GM12878 (cell line): ENCODE measurements around the gene F13A1. TPM values are rescaled to one million over a fixed set of nuclear protein-coding genes. Genes with fewer than 3 reads are reported as not detected.
A peak's percentile ranks its signal among the peaks of the same experiment; 100 is the strongest.

ENCODE experiments used
- ATAC-seq: fragments of 200-7000 bp; cut with Tn5 transposase; 3 replicates; pipeline ENCODE4 v1.9.1; 2020; ENCODE audit warnings: mild to moderate bottlenecking, moderate library complexity
- BruUV-seq: library from RNA; stranded (reverse); fragments of 400-500 nt; replicated peaks from 2 replicates; lab custom pipeline; 2021; lab: Mats Ljungman, UMichigan
- CTCF ChIA-PET: fragments of 300-600 bp; sonication (Branson Sonifier 250); formaldehyde crosslinking; extraction: SDS; loops from one replicate; lab custom pipeline; 2021; ENCODE audit warnings: inconsistent platforms; lab: Yijun Ruan, JAX
- POLR2A ChIA-PET: fragments of 350-600 bp; formaldehyde crosslinking; extraction: SDS; loops from one replicate; lab custom pipeline; 2021; ENCODE audit warnings: inconsistent platforms; lab: Charles Lee
- RAD21 ChIA-PET: fragments of 300-600 bp; sonication (Branson Sonifier 250); formaldehyde crosslinking; loops from one replicate; lab custom pipeline; 2023; ENCODE audit warnings: antibody characterized with exemption; ENCODE audit not compliant: unreplicated experiment; lab: Charles Lee
- SMC1A ChIA-PET: fragments of 300-600 bp; sonication (Branson Sonifier 250); formaldehyde crosslinking; loops from one replicate; lab custom pipeline; 2023; ENCODE audit not compliant: unreplicated experiment, uncharacterized antibody; lab: Charles Lee
- DNase-seq: peaks from one replicate; pipeline ENCODE4 v3.0.0-alpha.2; 2011; ENCODE audit warnings: low read depth, low spot score
- FAIRE-seq: peaks from 3 replicates; lab custom pipeline; 2011; peaks lifted over from hg19 to GRCh38; lab: Jason Lieb, UNC
- H2AFZ ChIP-seq: 2 replicates; pipeline ENCODE4 v1.6.0; 2011; ENCODE audit warnings: low read depth, low read length, control low read depth; ENCODE audit not compliant: control insufficient read depth
- H3K27ac ChIP-seq: 2 replicates; pipeline ENCODE4 v1.5.1; 2011; ENCODE audit warnings: control low read depth; ENCODE audit not compliant: control insufficient read depth, insufficient read depth
- H3K27me3 ChIP-seq, 2 experiments: replicated peaks in 1 of 2; 2 replicates each; pipeline versions ENCODE4 v1.6.0 to v1.6.1; 2011; ENCODE audit warnings: low read length in 1 of 2; ENCODE audit not compliant: control insufficient read depth in 2 of 2, insufficient read depth in 2 of 2
- H3K36me3 ChIP-seq, 2 experiments: 2 replicates each; pipeline ENCODE4 v1.5.1; 2011; ENCODE audit warnings: low read length in 1 of 2; ENCODE audit not compliant: control insufficient read depth in 2 of 2, insufficient read depth in 2 of 2
- H3K4me1 ChIP-seq: 2 replicates; pipeline ENCODE4 v1.6.1; 2011; ENCODE audit warnings: mild to moderate bottlenecking, low read length, moderate library complexity, mixed read lengths; ENCODE audit not compliant: control insufficient read depth, insufficient read depth
- H3K4me2 ChIP-seq: 2 replicates; pipeline ENCODE4 v1.6.0; 2011; ENCODE audit warnings: control low read depth; ENCODE audit not compliant: control insufficient read depth, insufficient read depth
- H3K4me3 ChIP-seq: fragments of 200-600 bp; sonication (generic); 2 replicates; pipeline ENCODE4 v1.5.1; 2016
- H3K79me2 ChIP-seq: 2 replicates; pipeline ENCODE4 v1.6.0; 2011; ENCODE audit warnings: low read length; ENCODE audit not compliant: control insufficient read depth, insufficient read depth
- H3K9ac ChIP-seq: 2 replicates; pipeline ENCODE4 v1.8.0; 2011; ENCODE audit warnings: low read length, control low read depth, mixed read lengths; ENCODE audit not compliant: control insufficient read depth, insufficient read depth
- H3K9me3 ChIP-seq: replicated peaks from 3 replicates; pipeline ENCODE4 v1.5.1; 2011; ENCODE audit warnings: mild to moderate bottlenecking, low read length; ENCODE audit not compliant: control insufficient read depth, insufficient read depth
- H4K20me1 ChIP-seq: 2 replicates; pipeline ENCODE4 v1.6.0; 2011; ENCODE audit not compliant: control insufficient read depth, insufficient read depth
- NRF1 ChIP-seq: conservative IDR thresholded peaks from 2 replicates; pipeline ENCODE4 v1.6.1; 2011; ENCODE audit warnings: mild to moderate bottlenecking, low read depth, low read length, improper control_type of control experiment
- POLR2AphosphoS5 ChIP-seq: IDR thresholded peaks from 2 replicates; pipeline ENCODE4 v1.6.1; 2011; ENCODE audit warnings: mild to moderate bottlenecking, low read length, inconsistent platforms
- RUNX3 ChIP-seq: IDR thresholded peaks from 2 replicates; pipeline ENCODE4 v1.6.1; 2012; ENCODE audit warnings: low read length, inconsistent platforms
- SPI1 ChIP-seq: IDR thresholded peaks from 2 replicates; pipeline ENCODE4 v1.6.1; 2011; ENCODE audit warnings: low read depth, mild to moderate bottlenecking, low read length, moderate library complexity, borderline replicate concordance; ENCODE audit not compliant: insufficient read depth
- SRF ChIP-seq, 2 experiments: IDR thresholded peaks; 2 replicates each; pipeline ENCODE4 v1.6.1; 2011; ENCODE audit warnings: low read depth in 2 of 2, low read length in 2 of 2, mild to moderate bottlenecking in 1 of 2, moderate library complexity in 1 of 2
- STAT3 ChIP-seq: IDR thresholded peaks from 2 replicates; pipeline ENCODE4 v1.6.1; 2011; ENCODE audit warnings: low read depth, low read length, improper control_type of control experiment
- ZNF24 ChIP-seq: fragments of 450-650 bp; IDR thresholded peaks from 2 replicates; pipeline ENCODE4 v1.6.1; 2017; ENCODE audit warnings: antibody characterized with exemption, mild to moderate bottlenecking
- ZNF622 ChIP-seq: fragments of 450-650 bp; IDR thresholded peaks from 2 replicates; pipeline ENCODE4 v1.6.1; 2017; ENCODE audit warnings: mild to moderate bottlenecking, inconsistent platforms
- WGBS: methylation state at CpG from one replicate; pipeline ENCODE4 v1.1.6; 2016; ENCODE audit warnings: low lambda C conversion rate; ENCODE audit not compliant: insufficient replicate concordance, insufficient coverage; ENCODE audit errors: missing lambda C conversion rate; 5-methylcytosine and 5-hydroxymethylcytosine counted together
- in situ Hi-C: fragments of 300-500 bp; cut with MboI; formaldehyde crosslinking; loops from 9 replicates; pipeline ENCODE4 v1.14.3; 2018; ENCODE audit warnings: mixed read lengths
- intact Hi-C: fragments of 100-400 bp; cut with micrococcal nuclease; formaldehyde crosslinking; loops from one replicate; pipeline ENCODE4 v1.14.2; 2022; ENCODE audit not compliant: unreplicated experiment
- polyA plus RNA-seq, 11 experiments: library from polyadenylated mRNA; depleted of rRNA in 4 of 11; unstranded in 6 of 11; stranded (reverse) in 5 of 11; fragments of >200 nt; fragmentation: Nextera tagmentation in 4 of 11; fragmentation: Illumina TruSeq in 1 of 11; extraction: Ambion mirVana in 4 of 11; extraction: Trizol in 1 of 11; gene quantifications; 1 replicate in 1 of 11; 2 replicates in 10 of 11; pipeline versions ENCODE4 v1.2.1 to v1.2.3, GENCODE V29; 2011 to 2016; ENCODE audit warnings: inconsistent platforms in 2 of 11, missing spikeins in 2 of 11, low read depth in 1 of 11
- total RNA-seq, 4 experiments: library from RNA; depleted of rRNA in 3 of 4; stranded (reverse); fragments of >200 nt in 3 of 4; fragmentation: Illumina TruSeq in 1 of 4; extraction: Trizol in 1 of 4; gene quantifications; 2 replicates each; pipeline versions ENCODE4 v1.2.1 to v1.2.3, GENCODE V29; 2013 to 2021
- TF ChIP-seq, protein P1 (sequence below): IDR thresholded peaks from 2 replicates; pipeline ENCODE4 v1.6.1; 2011; ENCODE audit warnings: low read depth, mild to moderate bottlenecking, low read length, moderate library complexity, borderline replicate concordance; ENCODE audit errors: extremely low read depth
- TF ChIP-seq, protein P2 (sequence below), 3 experiments: IDR thresholded peaks in 2 of 3; conservative IDR thresholded peaks in 1 of 3; 2 replicates each; pipeline ENCODE4 v1.5.1; 2011; ENCODE audit warnings: low read depth in 3 of 3, low read length in 3 of 3, mild to moderate bottlenecking in 3 of 3, control low read depth in 2 of 3, moderate library complexity in 2 of 3, inconsistent platforms in 1 of 3, mixed read lengths in 1 of 3; ENCODE audit not compliant: control insufficient read depth in 2 of 3, insufficient read depth in 1 of 3; ENCODE audit errors: extremely low read depth in 1 of 3
- TF ChIP-seq, protein P3 (sequence below): IDR thresholded peaks from 2 replicates; pipeline ENCODE4 v1.6.1; 2012; ENCODE audit warnings: low read length, inconsistent platforms

F13A1 gene
- total and polyA plus RNA-seq, 10 of the 15 experiments (the other 5 are each of a cell fraction or from before 2014, with no cell fraction given), result 0.48 to 1.8 (median 1.0) TPM

DNA sequence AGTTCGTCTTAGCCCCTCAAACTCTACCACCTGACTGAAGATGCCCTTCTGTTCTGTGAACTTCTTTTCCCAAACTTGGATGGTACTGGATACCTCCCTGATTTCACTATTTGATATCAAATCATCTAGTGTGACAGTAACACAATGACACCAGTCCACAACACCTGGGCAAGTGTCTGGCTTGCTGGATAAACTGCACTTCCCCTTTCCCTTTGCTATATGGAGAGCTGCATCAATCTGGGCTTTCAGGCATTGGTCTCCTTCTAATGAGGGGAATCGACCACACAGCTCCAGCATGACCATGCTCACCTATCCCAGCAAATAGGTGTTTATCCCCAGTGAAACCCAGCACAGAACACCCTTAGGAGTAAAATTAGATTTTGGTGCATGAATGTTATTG is 3.1 kb downstream of the F13A1 start:
- no peak for FAIRE-seq

GRCh38 chr6:6315660-6316059 is 4.8 kb downstream of the F13A1 start:
- Histone ChIP-seq H4K20me1 (no peaks in the 10 kb centered on the region), H3K4me2 (no peak overlapping the region), H2AFZ (no peak overlapping the region), H3K27me3 (peaks cover 0 to 4% of the 10 kb centered on the region in 2 experiments; a peak in 2 of 4 replicates), H3K4me3 (no peak overlapping the region), H3K9me3 (no peaks in the 10 kb centered on the region), H3K27ac (no peak overlapping the region), H3K9ac (no peak overlapping the region), H3K4me1 (peaks cover 11% of the 10 kb centered on the region), H3K36me3 (no peaks in the 10 kb centered on the region), H3K79me2 (no peaks in the 10 kb centered on the region)
- ChIA-PET CTCF (interaction anchor here (0.5 to 2.1 kb wide), 11 partner anchors 9 to 184 kb away, joined by 3 to 14 read pairs (median 3); no protein-coding TSS in a partner anchor), SMC1A (interaction anchor here (1.0 to 3.0 kb wide), 9 partner anchors 14 to 218 kb away, joined by 3 to 10 read pairs (median 4); no protein-coding TSS in a partner anchor), POLR2A (no interaction called here), RAD21 (interaction anchor here (0.9 to 2.2 kb wide), 5 partner anchors 17 to 179 kb away, joined by 3 to 7 read pairs (median 3); no protein-coding TSS in a partner anchor)
- DNase-seq (no peak), FAIRE-seq (peak; percentile 73), ATAC-seq (peak; percentile 26; the same call in 2 of the 3 replicates)
- intact Hi-C loops (loop anchor here (2.0 to 5.0 kb wide), 5 partner anchors 77 to 258 kb away; no protein-coding TSS in a partner anchor), in situ Hi-C loops (no loop called here)
- BruUV-seq, result no TSS peak
- 17% methylated on average over 6 of the region's 6 CpGs for WGBS
- TF ChIP-seq STAT3 (no peak), ZNF24 (0 out of 2 replicates have a peak, but pooled peaks have one; percentile 5), ZNF622 (no peak), SRF (IDR thresholded peaks at IDR 0.05; ENCODE audit: low read depth in 2 of 2, low read length in 2 of 2) (no peak), RUNX3 (peak; percentile 62)
- TF ChIP-seq, protein P1, sequence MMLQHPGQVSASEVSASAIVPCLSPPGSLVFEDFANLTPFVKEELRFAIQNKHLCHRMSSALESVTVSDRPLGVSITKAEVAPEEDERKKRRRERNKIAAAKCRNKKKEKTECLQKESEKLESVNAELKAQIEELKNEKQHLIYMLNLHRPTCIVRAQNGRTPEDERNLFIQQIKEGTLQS, result no peak
- TF ChIP-seq, protein P2, sequence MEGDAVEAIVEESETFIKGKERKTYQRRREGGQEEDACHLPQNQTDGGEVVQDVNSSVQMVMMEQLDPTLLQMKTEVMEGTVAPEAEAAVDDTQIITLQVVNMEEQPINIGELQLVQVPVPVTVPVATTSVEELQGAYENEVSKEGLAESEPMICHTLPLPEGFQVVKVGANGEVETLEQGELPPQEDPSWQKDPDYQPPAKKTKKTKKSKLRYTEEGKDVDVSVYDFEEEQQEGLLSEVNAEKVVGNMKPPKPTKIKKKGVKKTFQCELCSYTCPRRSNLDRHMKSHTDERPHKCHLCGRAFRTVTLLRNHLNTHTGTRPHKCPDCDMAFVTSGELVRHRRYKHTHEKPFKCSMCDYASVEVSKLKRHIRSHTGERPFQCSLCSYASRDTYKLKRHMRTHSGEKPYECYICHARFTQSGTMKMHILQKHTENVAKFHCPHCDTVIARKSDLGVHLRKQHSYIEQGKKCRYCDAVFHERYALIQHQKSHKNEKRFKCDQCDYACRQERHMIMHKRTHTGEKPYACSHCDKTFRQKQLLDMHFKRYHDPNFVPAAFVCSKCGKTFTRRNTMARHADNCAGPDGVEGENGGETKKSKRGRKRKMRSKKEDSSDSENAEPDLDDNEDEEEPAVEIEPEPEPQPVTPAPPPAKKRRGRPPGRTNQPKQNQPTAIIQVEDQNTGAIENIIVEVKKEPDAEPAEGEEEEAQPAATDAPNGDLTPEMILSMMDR (IDR thresholded peaks at IDR 0.05 in 2 of 3, conservative IDR thresholded peaks at IDR 0.05 in 1 of 3; ENCODE audit: control insufficient read depth in 2 of 3, extremely low read depth in 1 of 3, insufficient read depth in 1 of 3, low read depth in 3 of 3, low read length in 3 of 3), result peak; percentile 78 to 89 (median 89)
- TF ChIP-seq, protein P3, sequence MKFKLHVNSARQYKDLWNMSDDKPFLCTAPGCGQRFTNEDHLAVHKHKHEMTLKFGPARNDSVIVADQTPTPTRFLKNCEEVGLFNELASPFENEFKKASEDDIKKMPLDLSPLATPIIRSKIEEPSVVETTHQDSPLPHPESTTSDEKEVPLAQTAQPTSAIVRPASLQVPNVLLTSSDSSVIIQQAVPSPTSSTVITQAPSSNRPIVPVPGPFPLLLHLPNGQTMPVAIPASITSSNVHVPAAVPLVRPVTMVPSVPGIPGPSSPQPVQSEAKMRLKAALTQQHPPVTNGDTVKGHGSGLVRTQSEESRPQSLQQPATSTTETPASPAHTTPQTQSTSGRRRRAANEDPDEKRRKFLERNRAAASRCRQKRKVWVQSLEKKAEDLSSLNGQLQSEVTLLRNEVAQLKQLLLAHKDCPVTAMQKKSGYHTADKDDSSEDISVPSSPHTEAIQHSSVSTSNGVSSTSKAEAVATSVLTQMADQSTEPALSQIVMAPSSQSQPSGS, result no peak

More for the DNA sequence above, 3.1 kb downstream of the F13A1 start:
- no peaks in the 10 kb centered on the region for H4K20me1 ChIP-seq
- BruUV-seq, result no TSS peak
- 9% methylated on average over 2 of the region's 2 CpGs for WGBS
- H3K9ac ChIP-seq, result no peak overlapping the region
- H3K4me1 ChIP-seq, result peaks cover 15% of the 10 kb centered on the region
- H3K27me3 ChIP-seq, result peaks cover 0 to 4% of the 10 kb centered on the region in 2 experiments; a peak in 2 of 4 replicates
- no peak overlapping the region for H3K27ac ChIP-seq
- CTCF ChIA-PET, result interaction anchor here (0.9 to 1.8 kb wide), 8 partner anchors 10 to 240 kb away, joined by 3 to 8 read pairs (median 4); no protein-coding TSS in a partner anchor
- in situ Hi-C loops (no loop called here), intact Hi-C loops (loop anchor here (5.0 kb wide), 4 partner anchors 75 to 260 kb away; no protein-coding TSS in a partner anchor)
- POLR2A ChIA-PET, result interaction anchor here (0.9 kb wide), 1 partner anchor 15 kb away, joined by 4 read pairs; no protein-coding TSS in a partner anchor
- no peak overlapping the region for H2AFZ ChIP-seq
- no peak overlapping the region for H3K4me3 ChIP-seq
- peak; percentile 14; the same call in 1 of the 3 replicates for ATAC-seq
- H3K9me3 ChIP-seq, result no peaks in the 10 kb centered on the region
- SMC1A ChIA-PET, result interaction anchor here (0.6 to 4.4 kb wide), 12 partner anchors 10 to 230 kb away, joined by 3 to 29 read pairs (median 6); no protein-coding TSS in a partner anchor
- DNase-seq, result no peak
- no peak for TF ChIP-seq POLR2AphosphoS5
- TF ChIP-seq NRF1, result no peak
- peak; percentile 84; the same call in 1 of the 2 replicates for TF ChIP-seq SPI1
- no peaks in the 10 kb centered on the region for H3K36me3 ChIP-seq
- H3K79me2 ChIP-seq, result no peaks in the 10 kb centered on the region
- no peak overlapping the region for H3K4me2 ChIP-seq
- RAD21 ChIA-PET, result interaction anchor here (1.0 to 2.0 kb wide), 8 partner anchors 13 to 230 kb away, joined by 3 to 14 read pairs (median 8); no protein-coding TSS in a partner anchor
